Measurements from ENCODE around the gene CPNE4. TPM values are rescaled to one million over a fixed set of nuclear protein-coding genes. Genes with fewer than 3 reads are reported as not detected.

Gene CPNE4
- total RNA-seq, result 1.7 TPM in 1 of 2 replicates, not detected in the other

GRCh38 chr3:132034486-132035464, at the start of gene CPNE4:
Gene CPNE4 (minus strand): TSS chr3:132035014.

GRCh38 chr3:131502530-131503319, 532.1 kb downstream of the CPNE4 start, which contains the start of gene MRPL3:
Gene MRPL3 (minus strand): TSS chr3:131502971. CDS start chr3:131502821, 150 bp downstream.

Small RNA genes within 50 kb of the gene (small RNA-seq; reads per million reads assigned to genes)
- gene AC107027.2 (not detected), gene MIR5704 (not detected)

Data from hair follicle dermal papilla cell (primary cell).